K562 (cell line): ENCODE results near the gene GHSR. TPM values are rescaled to one million over a fixed set of nuclear protein-coding genes. Genes with fewer than 3 reads are reported as not detected.

Experiments used
- ATAC-seq: fragments of 200-7000 bp; cut with Tn5 transposase; 3 replicates; pipeline ENCODE4 v1.9.1; 2020; ENCODE audit warnings: moderate library complexity
- BruUV-seq: library from RNA; stranded (reverse); fragments of 400-500 nt; replicated peaks from 2 replicates; lab custom pipeline; 2021; lab: Mats Ljungman, UMichigan
- CTCF ChIA-PET: fragments of 300-600 bp; formaldehyde crosslinking; extraction: SDS; loops from one replicate; lab custom pipeline; 2021; ENCODE audit warnings: low intra/inter-chr PET ratio; lab: Yijun Ruan, JAX
- POLR2A ChIA-PET: fragments of 300-600, 350-650 bp; sonication (Branson Sonifier 250); formaldehyde crosslinking; extraction: SDS; loops from one replicate; lab custom pipeline; 2021; ENCODE audit warnings: antibody characterized with exemption, inconsistent platforms; lab: Yijun Ruan, JAX
- DNase-seq, 4 experiments: peaks; one replicate each; pipeline versions ENCODE4 v3.0.0 to v3.0.0-alpha.2; 2011 to 2018; ENCODE audit warnings: low spot score in 3 of 4, mixed read lengths in 3 of 4; ENCODE audit errors: extremely low read depth in 1 of 4
- FAIRE-seq: peaks from 2 replicates; lab custom pipeline; 2011; peaks lifted over from hg19 to GRCh38; lab: Jason Lieb, UNC
- H2AFZ ChIP-seq: 2 replicates; pipeline ENCODE4 v1.6.0; 2011; ENCODE audit warnings: low read depth, low read length, control low read depth, inconsistent platforms
- H3K27ac ChIP-seq: fragments of 200-600 bp; 3 replicates; pipeline ENCODE4 v1.8.0; 2011; ENCODE audit warnings: low read depth, mild to moderate bottlenecking, control low read depth, inconsistent platforms, low read length, moderate library complexity, mixed read lengths; ENCODE audit errors: extremely low read depth
- H3K27me3 ChIP-seq, 2 experiments: fragments of 300-600 bp in 1 of 2; 2 replicates in 1 of 2; 3 replicates in 1 of 2; pipeline versions ENCODE4 v1.6.0 to v1.8.0; 2011; ENCODE audit warnings: inconsistent platforms in 2 of 2, low read length in 2 of 2, mild to moderate bottlenecking in 1 of 2, mixed read lengths in 1 of 2, moderate library complexity in 1 of 2; ENCODE audit not compliant: control insufficient read depth in 2 of 2, insufficient read depth in 2 of 2
- H3K36me3 ChIP-seq: fragments of 300-600 bp; 3 replicates; pipeline ENCODE4 v1.8.0; 2011; ENCODE audit warnings: mild to moderate bottlenecking, low read length, inconsistent platforms; ENCODE audit not compliant: control insufficient read depth, insufficient read depth
- H3K4me1 ChIP-seq, 2 experiments: fragments of 200-600 bp in 1 of 2; replicated peaks in 1 of 2; 2 replicates in 1 of 2; 3 replicates in 1 of 2; pipeline versions ENCODE4 v1.5.1 to v1.8.0; 2011; ENCODE audit warnings: inconsistent platforms in 2 of 2, low read length in 2 of 2, mild to moderate bottlenecking in 1 of 2, mixed read lengths in 1 of 2, moderate library complexity in 1 of 2; ENCODE audit not compliant: control insufficient read depth in 2 of 2, insufficient read depth in 2 of 2
- H3K4me2 ChIP-seq: 2 replicates; pipeline ENCODE4 v1.6.1; 2011; ENCODE audit warnings: low read length, control low read depth, inconsistent platforms, mixed read lengths; ENCODE audit not compliant: insufficient read depth
- H3K4me3 ChIP-seq: fragments of 200-600 bp; sonication (generic), shearing (Covaris generic); 2 replicates; pipeline ENCODE4 v1.5.1; 2016; ENCODE audit warnings: control low read depth, inconsistent platforms
- H3K79me2 ChIP-seq: fragments of 200-600 bp; 3 replicates; pipeline ENCODE4 v1.8.0; 2011; ENCODE audit warnings: low read length, inconsistent platforms; ENCODE audit not compliant: control insufficient read depth, insufficient read depth
- H3K9ac ChIP-seq, 2 experiments: 2 replicates each; pipeline versions ENCODE4 v1.6.0 to v1.6.1; 2011; ENCODE audit warnings: low read depth in 2 of 2, low read length in 2 of 2, control low read depth in 1 of 2, inconsistent platforms in 1 of 2, mild to moderate bottlenecking in 1 of 2, mixed read lengths in 1 of 2; ENCODE audit not compliant: insufficient read depth in 1 of 2
- H3K9me1 ChIP-seq: one replicate; pipeline ENCODE4 v1.6.0; 2011; ENCODE audit warnings: inconsistent platforms, mild to moderate bottlenecking, low read length, moderate library complexity; ENCODE audit not compliant: control insufficient read depth, insufficient read depth
- H3K9me3 ChIP-seq: replicated peaks from 2 replicates; pipeline ENCODE4 v1.5.1; 2011; ENCODE audit warnings: low read depth, low read length, inconsistent platforms; ENCODE audit not compliant: control insufficient read depth, insufficient read depth
- H4K20me1 ChIP-seq: replicated peaks from 2 replicates; pipeline ENCODE4 v1.6.1; 2011; ENCODE audit warnings: low read length, inconsistent platforms, mixed read lengths; ENCODE audit not compliant: control insufficient read depth, insufficient read depth
- ARNT ChIP-seq, 2 experiments: fragments of 450-650 bp; IDR thresholded peaks; 2 replicates each; pipeline ENCODE4 v1.6.1; 2016; ENCODE audit warnings: mild to moderate bottlenecking in 1 of 2
- DMBX1 ChIP-seq: fragments of 250-450 bp; sonication (Bioruptor Pico); IDR thresholded peaks from 2 replicates; pipeline ENCODE4 v1.8.0; 2022; ENCODE audit warnings: inconsistent platforms, mild to moderate bottlenecking, moderate library complexity, borderline replicate concordance
- RFX1 ChIP-seq: fragments of 450-650 bp; IDR thresholded peaks from 2 replicates; pipeline ENCODE4 v1.6.1; 2016; ENCODE audit warnings: mild to moderate bottlenecking, moderate library complexity
- ZC3H8 ChIP-seq: fragments of 450-650 bp; IDR thresholded peaks from 2 replicates; pipeline ENCODE4 v1.6.1; 2017
- ZNF449 ChIP-seq: fragments of 250-450 bp; sonication (Bioruptor Pico); IDR thresholded peaks from 2 replicates; pipeline ENCODE4 v1.8.0; 2022; ENCODE audit warnings: moderate library complexity, mild to moderate bottlenecking, inconsistent platforms
- ZSCAN29 ChIP-seq: fragments of 450-650 bp; IDR thresholded peaks from 2 replicates; pipeline ENCODE4 v1.6.1; 2017
- WGBS: fragments of 100-300 bp; shearing (Covaris generic); methylation state at CpG from one replicate; pipeline ENCODE4 v1.1.6; 2016; ENCODE audit warnings: low coverage, mixed read lengths; ENCODE audit not compliant: insufficient coverage; ENCODE audit errors: missing lambda C conversion rate; 5-methylcytosine and 5-hydroxymethylcytosine counted together
- in situ Hi-C: fragments of 300-500 bp; cut with MboI; formaldehyde crosslinking; loops from 4 replicates; pipeline ENCODE4 v1.15.0; 2018; ENCODE audit warnings: inconsistent platforms, mixed read lengths
- intact Hi-C: fragments of 100-400 bp; cut with micrococcal nuclease; formaldehyde crosslinking; loops from 2 replicates; pipeline ENCODE4 v1.14.2; 2022
- polyA plus RNA-seq, 8 experiments: library from polyadenylated mRNA; depleted of rRNA in 4 of 8; stranded (reverse) in 5 of 8; unstranded in 3 of 8; fragments of >200 nt; fragmentation: Nextera tagmentation in 2 of 8; fragmentation: Illumina TruSeq in 1 of 8; extraction: Ambion mirVana in 2 of 8; extraction: Trizol in 1 of 8; gene quantifications; 2 replicates each; pipeline versions ENCODE4 v1.2.1 to v1.2.3, GENCODE V29; 2011 to 2014; ENCODE audit warnings: inconsistent platforms in 1 of 8, missing spikeins in 1 of 8
- total RNA-seq, 7 experiments: library from RNA; depleted of rRNA in 6 of 7; stranded (reverse); fragments of >200 nt in 6 of 7; fragmentation: Illumina TruSeq in 2 of 7; extraction: Trizol in 2 of 7; gene quantifications; 2 replicates each; pipeline versions ENCODE4 v1.2.1 to v1.2.3, GENCODE V29; 2011 to 2021; ENCODE audit warnings: low replicate concordance in 1 of 7
- TF ChIP-seq, protein P1 (sequence below): sonication (generic); formaldehyde crosslinking; IDR thresholded peaks from 2 replicates; pipeline ENCODE4 v1.8.0; 2022; ENCODE audit warnings: mild to moderate bottlenecking, low read depth, missing genetic modification reagents

GHSR gene
- total and polyA plus RNA-seq, 9 of the 15 experiments (the other 6 are each of a cell fraction or from before 2014, with no cell fraction given), result not detected

DNA sequence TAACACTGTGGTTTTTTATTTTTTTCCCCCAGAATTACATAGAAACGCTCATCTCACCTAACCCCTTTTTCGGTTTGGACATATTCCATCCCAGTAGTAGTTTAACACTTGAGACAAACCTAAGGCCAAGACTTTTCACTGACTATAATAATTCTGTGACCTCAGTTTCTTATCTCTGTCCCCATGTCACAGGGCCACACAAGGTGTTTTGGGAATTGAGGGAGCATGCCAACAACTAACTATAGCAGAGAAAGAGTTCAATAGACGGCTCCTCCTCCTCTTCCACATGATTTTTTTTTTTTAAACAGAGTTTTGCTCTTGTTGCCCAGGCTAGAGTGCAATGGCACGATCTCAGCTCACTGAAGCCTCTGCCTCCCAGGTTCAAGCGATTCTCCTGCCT, 27.4 kb upstream of the GHSR start:
- POLR2A ChIA-PET, result no interaction called here
- H3K27ac ChIP-seq, result no peak overlapping the region
- ATAC-seq (no peak), DNase-seq (no peak), FAIRE-seq (no peak)
- H3K9me3 ChIP-seq, result no peaks in the 10 kb centered on the region
- H3K27me3 ChIP-seq, result no peaks in the 10 kb centered on the region; a peak in 1 of 5 replicates
- no peak overlapping the region for H3K4me3 ChIP-seq
- no peak overlapping the region for H2AFZ ChIP-seq
- in situ Hi-C loops (no loop called here), intact Hi-C loops (loop anchor here (10.0 kb wide), 1 partner anchor 641 kb away; no protein-coding TSS in a partner anchor)
- BruUV-seq, result no TSS peak
- 41% methylated on average over 4 of the region's 5 CpGs for WGBS
- H3K9me1 ChIP-seq, result no peaks in the 10 kb centered on the region
- H4K20me1 ChIP-seq, result no peaks in the 10 kb centered on the region
- TF ChIP-seq, protein P1, sequence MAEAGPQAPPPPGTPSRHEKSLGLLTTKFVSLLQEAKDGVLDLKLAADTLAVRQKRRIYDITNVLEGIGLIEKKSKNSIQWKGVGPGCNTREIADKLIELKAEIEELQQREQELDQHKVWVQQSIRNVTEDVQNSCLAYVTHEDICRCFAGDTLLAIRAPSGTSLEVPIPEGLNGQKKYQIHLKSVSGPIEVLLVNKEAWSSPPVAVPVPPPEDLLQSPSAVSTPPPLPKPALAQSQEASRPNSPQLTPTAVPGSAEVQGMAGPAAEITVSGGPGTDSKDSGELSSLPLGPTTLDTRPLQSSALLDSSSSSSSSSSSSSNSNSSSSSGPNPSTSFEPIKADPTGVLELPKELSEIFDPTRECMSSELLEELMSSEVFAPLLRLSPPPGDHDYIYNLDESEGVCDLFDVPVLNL (CRISPR knock-in tag), result no peak
- no peak for TF ChIP-seq DMBX1 (CRISPR knock-in tag)
- no peak for TF ChIP-seq RFX1
- no peak for TF ChIP-seq ZC3H8
- no peak for TF ChIP-seq ARNT (IDR thresholded peaks at IDR 0.05)
- TF ChIP-seq ZNF449, result no peak
- no peak for TF ChIP-seq ZSCAN29
- H3K4me2 ChIP-seq, result no peak overlapping the region
- H3K79me2 ChIP-seq, result no peaks in the 10 kb centered on the region
- CTCF ChIA-PET, result no interaction called here
- H3K36me3 ChIP-seq, result no peaks in the 10 kb centered on the region
- H3K9ac ChIP-seq, result no peak overlapping the region
- no peaks in the 10 kb centered on the region for H3K4me1 ChIP-seq
